Loucy (cell line): ENCODE results near the gene AHCYL1.

Experiments
- H2AFZ ChIP-seq: fragments of 200-600 bp; sonication (generic); 2 replicates; pipeline ENCODE4 v1.6.0; 2016; ENCODE audit warnings: antibody characterized with exemption, mild to moderate bottlenecking, low read length, moderate library complexity
- H3F3A ChIP-seq: fragments of 200-600 bp; 2 replicates; pipeline ENCODE4 v1.6.0; 2016; ENCODE audit warnings: antibody characterized with exemption, low read depth, mild to moderate bottlenecking
- H3K27me3 ChIP-seq: fragments of 200-600 bp; sonication (generic); 2 replicates; pipeline ENCODE4 v1.6.1; 2014; ENCODE audit warnings: low read length, mild to moderate bottlenecking; ENCODE audit not compliant: insufficient read depth, poor library complexity, severe bottlenecking
- H3K36me3 ChIP-seq: fragments of 200-600 bp; sonication (generic); 2 replicates; pipeline ENCODE4 v1.6.1; 2016; ENCODE audit warnings: low read length; ENCODE audit not compliant: insufficient read depth
- H3K4me1 ChIP-seq: fragments of 200-600 bp; sonication (generic); 2 replicates; pipeline ENCODE4 v1.5.1; 2014; ENCODE audit warnings: low read length, mild to moderate bottlenecking; ENCODE audit not compliant: insufficient read depth, poor library complexity, severe bottlenecking
- H3K4me2 ChIP-seq: fragments of 200-600 bp; sonication (generic); 2 replicates; pipeline ENCODE4 v1.6.0; 2014; ENCODE audit warnings: antibody characterized with exemption, low read length, low read depth, mild to moderate bottlenecking; ENCODE audit not compliant: poor library complexity, severe bottlenecking
- H3K4me3 ChIP-seq: fragments of 200-600 bp; sonication (generic); 2 replicates; pipeline ENCODE4 v1.5.1; 2014; ENCODE audit warnings: low read length, mild to moderate bottlenecking, mixed read lengths; ENCODE audit not compliant: poor library complexity, severe bottlenecking
- H3K79me2 ChIP-seq: fragments of 200-600 bp; sonication (generic); 2 replicates; pipeline ENCODE4 v1.6.1; 2014; ENCODE audit warnings: low read length; ENCODE audit not compliant: insufficient read depth
- H3K9ac ChIP-seq: fragments of 200-600 bp; sonication (generic); 2 replicates; pipeline ENCODE4 v1.6.0; 2014; ENCODE audit warnings: mild to moderate bottlenecking, low read depth, low read length, moderate library complexity; ENCODE audit not compliant: poor library complexity, severe bottlenecking
- H3K9me2 ChIP-seq: fragments of 200-600 bp; sonication (generic); replicated peaks from 2 replicates; pipeline ENCODE4 v1.6.1; 2016; ENCODE audit warnings: low read depth, low read length, mixed read lengths
- H3K9me3 ChIP-seq: fragments of 200-600 bp; sonication (generic); 2 replicates; pipeline ENCODE4 v1.6.1; 2014; ENCODE audit warnings: mild to moderate bottlenecking, antibody characterized with exemption, low read length, low read depth; ENCODE audit not compliant: insufficient read depth
- H4K20me1 ChIP-seq: fragments of 200-600 bp; sonication (generic); 2 replicates; pipeline ENCODE4 v1.6.0; 2014; ENCODE audit warnings: antibody characterized with exemption, low read length, mild to moderate bottlenecking; ENCODE audit not compliant: insufficient read depth, poor library complexity, severe bottlenecking
- CTCF ChIP-seq: fragments of 200-600 bp; sonication (generic); conservative IDR thresholded peaks from 2 replicates; pipeline ENCODE4 v1.5.1; 2014; ENCODE audit warnings: mild to moderate bottlenecking, antibody characterized with exemption, low read length
- EZH2phosphoT487 ChIP-seq: fragments of 200-600 bp; IDR thresholded peaks from 2 replicates; pipeline ENCODE4 v1.6.1; 2018; ENCODE audit warnings: antibody characterized with exemption, mild to moderate bottlenecking, moderate library complexity, borderline replicate concordance

Gene AHCYL1

GRCh38 chr1:109959632-109959973 is 25.0 kb upstream of the AHCYL1 start:
- no peaks in the 10 kb centered on the region for H3K79me2 ChIP-seq
- H3K9me3 ChIP-seq, result no peaks in the 10 kb centered on the region
- H3K4me2 ChIP-seq, result no peak overlapping the region
- H4K20me1 ChIP-seq, result no peaks in the 10 kb centered on the region
- no peaks in the 10 kb centered on the region for H3K36me3 ChIP-seq
- no peaks in the 10 kb centered on the region for H3K4me1 ChIP-seq
- H2AFZ ChIP-seq, result peak overlapping the region; percentile 15; the same call in 1 of the 2 replicates
- no peak for TF ChIP-seq CTCF
- no peak for TF ChIP-seq EZH2phosphoT487
- H3F3A ChIP-seq, result no peaks in the 10 kb centered on the region
- no peaks in the 10 kb centered on the region for H3K9me2 ChIP-seq
- H3K4me3 ChIP-seq, result no peak overlapping the region
- no peaks in the 10 kb centered on the region for H3K27me3 ChIP-seq
- no peak overlapping the region for H3K9ac ChIP-seq

- Histone ChIP-seq H3K79me2 (no peaks in the 10 kb centered on the region), H3K4me3 (no peak overlapping the region), H3K4me2 (no peak overlapping the region), H4K20me1 (no peaks in the 10 kb centered on the region), H2AFZ (peak overlapping the region; percentile 52), H3F3A (no peaks in the 10 kb centered on the region), H3K4me1 (no peaks in the 10 kb centered on the region), H3K27me3 (no peaks in the 10 kb centered on the region), H3K9me3 (no peaks in the 10 kb centered on the region), H3K9ac (no peak overlapping the region), H3K9me2 (no peaks in the 10 kb centered on the region), H3K36me3 (no peaks in the 10 kb centered on the region)
- TF ChIP-seq EZH2phosphoT487 (no peak), CTCF (peak; percentile 25; the same call in 1 of the 2 replicates)
Measured at GRCh38 chr1:109959974-109960744, 24.4 kb upstream of the AHCYL1 start.

- Histone ChIP-seq H3K9me3 (no peaks in the 10 kb centered on the region), H3F3A (no peaks in the 10 kb centered on the region), H3K27me3 (no peaks in the 10 kb centered on the region), H3K4me2 (no peak overlapping the region), H3K36me3 (no peaks in the 10 kb centered on the region), H2AFZ (peak overlapping the region; percentile 52; the same call in 1 of the 2 replicates), H3K9ac (no peak overlapping the region), H4K20me1 (no peaks in the 10 kb centered on the region), H3K79me2 (no peaks in the 10 kb centered on the region), H3K9me2 (no peaks in the 10 kb centered on the region), H3K4me1 (no peaks in the 10 kb centered on the region), H3K4me3 (no peak overlapping the region)
- TF ChIP-seq EZH2phosphoT487 (no peak), CTCF (no peak)
Measured at GRCh38 chr1:109960745-109961094, 23.8 kb upstream of the AHCYL1 start.
